Stimulated activated CD8-positive, alpha-beta memory T cell treated with anti-CD3 and anti-CD28 coated beads, Interleukin-7, amount 100 ng/mL, for 48 hours (primary cell): ENCODE results near the gene LRRC40.
A peak's percentile ranks its signal among the peaks of the same experiment; 100 is the strongest.
"Not testable (repeated sequence)": the region's sequence is repeated elsewhere in the genome, so short reads cannot be mapped to it uniquely, and the experiment has no call there.

Source experiments
- DNase-seq, 2 donors: peaks; one replicate each; pipeline ENCODE4 v3.0.0-alpha.2; 2020; ENCODE audit warnings: low read depth in 1 of 2; ENCODE audit errors: extremely low read depth in 1 of 2

Gene LRRC40

DNA sequence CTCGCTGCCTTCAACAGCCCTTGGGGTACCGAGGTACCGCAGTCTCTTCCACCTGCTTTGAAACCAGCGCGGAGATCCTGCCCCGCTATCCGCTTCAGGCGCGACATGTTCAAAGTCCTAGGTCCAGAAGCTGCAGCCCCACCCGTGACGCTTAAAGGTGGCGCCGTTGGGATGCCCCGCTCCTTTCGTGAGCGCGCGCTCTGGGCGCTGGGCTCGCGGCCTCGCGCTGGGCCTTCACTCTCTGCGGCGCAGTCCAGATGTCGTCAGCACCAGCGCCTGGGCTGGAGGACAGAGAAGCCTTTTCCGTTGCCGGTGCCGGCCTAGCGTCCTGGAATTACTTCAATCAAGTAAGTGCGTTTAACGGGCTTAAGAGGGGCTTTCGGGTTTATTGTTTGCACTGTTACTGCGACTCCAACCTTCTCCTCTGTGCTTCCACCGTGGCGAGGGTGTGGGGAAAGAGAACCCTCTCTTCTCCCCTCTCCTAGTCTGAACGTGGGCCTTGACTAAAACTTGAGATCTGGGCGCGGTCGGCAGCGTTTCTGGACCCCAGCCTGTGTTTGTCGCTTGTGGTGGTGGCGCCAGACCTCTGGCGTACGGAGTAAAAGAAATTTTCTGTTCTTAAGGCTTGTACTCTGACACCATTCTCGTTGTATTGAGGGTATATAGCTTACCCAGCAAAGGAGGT lies at the start of gene LRRC40:
TSS of gene LRRC40 (minus strand) at position 146 of the 685 bp plus-strand sequence. CDS start at position 107, 39 bp downstream.
- peak; percentile 91 to 93 for DNase-seq

DNA sequence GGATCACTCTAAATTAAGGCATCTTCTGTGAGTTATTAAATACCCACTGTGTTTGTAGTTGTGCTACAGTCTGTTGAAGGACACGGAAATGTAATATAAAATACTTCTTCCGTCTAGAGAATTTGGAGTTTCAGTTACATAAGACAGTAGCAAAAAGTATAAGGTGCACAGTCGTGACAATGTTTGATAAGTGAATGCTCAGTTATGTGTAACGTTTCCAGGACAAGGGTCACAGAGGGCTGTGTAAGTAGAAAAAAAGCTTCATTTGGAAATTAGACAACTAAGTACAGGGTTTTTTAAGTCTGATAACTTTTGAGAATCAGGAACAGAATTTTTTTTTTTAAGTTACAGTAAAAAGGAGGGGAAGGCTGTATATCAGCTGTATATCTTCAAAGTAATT lies 43.4 kb upstream of the LRRC40 start:
- no peak for DNase-seq

DNA sequence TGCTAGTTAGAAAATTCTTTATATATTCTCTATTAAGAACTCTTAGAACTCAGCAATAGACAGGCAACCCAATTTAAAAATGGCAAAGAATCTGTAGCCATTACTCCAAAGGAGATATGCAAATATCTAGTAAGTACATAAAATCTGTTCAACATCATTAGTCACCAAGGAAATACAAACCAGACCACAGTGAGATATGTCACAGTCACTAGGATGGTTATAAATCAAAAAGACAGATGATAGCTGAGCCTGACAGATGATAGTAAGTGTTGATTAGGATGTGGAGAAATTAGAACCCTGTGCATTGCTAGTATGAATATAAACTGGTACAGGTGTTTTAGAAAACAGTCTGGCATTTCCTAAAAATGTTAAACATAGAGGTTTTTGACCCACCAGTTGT lies 42.4 kb upstream of the LRRC40 start:
- DNase-seq = no peak

DNA sequence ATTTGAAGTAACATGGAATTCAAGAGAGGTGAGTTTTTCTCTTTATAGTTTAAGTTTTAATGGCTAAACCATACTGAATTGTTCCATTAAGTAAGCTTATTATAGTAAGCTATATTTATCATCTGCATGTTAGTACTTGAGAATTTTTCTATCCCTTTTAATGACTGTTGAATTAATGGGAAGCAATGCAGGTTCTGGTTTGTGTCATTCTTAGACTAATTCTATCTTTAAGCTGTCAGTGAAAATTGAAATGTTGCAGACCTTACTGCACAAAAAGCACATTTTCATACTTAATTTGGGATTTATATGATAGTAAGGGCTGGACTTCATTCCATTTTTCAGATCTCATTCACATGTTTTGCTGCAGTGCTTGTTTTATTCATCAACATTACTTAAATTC lies 41.7 kb upstream of the LRRC40 start:
- DNase-seq = no peak

DNA sequence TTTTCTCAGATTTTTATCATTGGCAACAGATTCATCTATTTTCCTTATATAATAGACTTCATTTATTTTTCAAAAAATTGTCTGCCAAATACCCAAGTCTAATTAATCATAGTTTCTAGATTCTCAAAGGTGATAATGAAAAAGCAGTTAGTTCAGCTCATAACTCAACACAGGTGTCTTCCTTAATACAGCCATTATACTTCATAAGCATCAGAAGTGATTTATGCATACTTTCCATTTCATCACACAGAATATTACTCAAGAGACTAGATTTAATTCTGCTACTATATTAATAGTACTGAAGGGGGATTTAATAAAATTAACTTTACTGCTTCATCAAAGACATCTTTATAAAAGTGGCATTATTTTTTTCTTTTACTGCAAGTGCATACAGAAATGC lies 34.6 kb upstream of the LRRC40 start:
- DNase-seq = no peak

DNA sequence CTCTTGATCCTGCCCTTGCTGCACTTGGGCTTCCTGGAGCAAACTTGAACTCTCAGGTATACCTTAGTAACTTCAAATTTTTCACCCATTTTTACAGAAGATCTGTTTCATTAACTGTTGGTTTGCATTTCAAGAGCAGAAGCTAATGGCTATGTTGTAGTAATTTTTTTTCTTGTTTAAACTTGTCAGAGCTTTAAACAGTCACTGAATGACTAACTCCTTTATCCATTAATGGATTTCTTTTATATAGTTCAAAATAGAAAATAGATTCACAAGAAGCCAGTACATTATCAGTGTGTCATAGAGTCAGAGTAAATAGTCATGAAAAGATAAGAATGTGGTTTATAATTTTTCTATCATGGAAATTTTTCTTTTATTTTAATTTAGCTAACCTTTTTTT lies 29.4 kb upstream of the LRRC40 start:
- DNase-seq = no peak

DNA sequence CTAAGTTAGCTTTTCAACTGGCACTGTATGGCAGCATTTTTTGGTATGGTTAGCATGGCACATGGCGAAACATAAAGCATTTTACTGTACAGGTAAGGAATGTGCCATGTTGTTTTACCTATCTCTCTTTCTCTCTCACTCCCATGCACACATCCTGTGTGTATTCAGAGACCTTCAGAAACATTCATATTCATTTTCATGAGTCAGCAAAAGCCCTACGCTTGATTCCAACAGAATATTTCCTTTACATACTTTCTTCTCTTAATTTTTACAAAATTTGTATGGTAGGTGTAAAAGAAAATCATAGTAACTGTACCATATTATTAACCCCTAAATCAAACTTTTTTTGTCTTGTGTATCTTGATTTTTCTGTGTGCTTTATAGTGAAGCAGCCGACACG lies 26.1 kb upstream of the LRRC40 start:
- no peak for DNase-seq

DNA sequence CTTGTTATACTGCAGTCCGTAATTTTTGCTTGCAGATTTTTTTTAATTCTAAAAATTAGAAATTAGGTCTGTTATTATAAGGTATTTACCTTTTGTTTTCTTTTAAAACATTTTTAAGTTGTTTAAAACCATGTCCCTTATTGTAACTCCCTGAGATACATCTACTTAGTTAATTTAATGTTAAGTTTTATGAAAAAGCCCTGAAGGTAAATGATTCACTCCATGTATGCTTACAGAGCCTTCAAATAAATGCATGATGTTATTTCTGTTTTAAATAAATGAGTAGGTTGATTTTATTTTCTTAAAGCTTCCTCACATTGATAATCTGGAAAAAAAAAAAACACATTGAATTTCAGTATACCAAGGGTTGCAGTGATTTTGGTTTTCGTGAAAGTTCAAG lies 23.3 kb upstream of the LRRC40 start:
- DNase-seq = no peak

DNA sequence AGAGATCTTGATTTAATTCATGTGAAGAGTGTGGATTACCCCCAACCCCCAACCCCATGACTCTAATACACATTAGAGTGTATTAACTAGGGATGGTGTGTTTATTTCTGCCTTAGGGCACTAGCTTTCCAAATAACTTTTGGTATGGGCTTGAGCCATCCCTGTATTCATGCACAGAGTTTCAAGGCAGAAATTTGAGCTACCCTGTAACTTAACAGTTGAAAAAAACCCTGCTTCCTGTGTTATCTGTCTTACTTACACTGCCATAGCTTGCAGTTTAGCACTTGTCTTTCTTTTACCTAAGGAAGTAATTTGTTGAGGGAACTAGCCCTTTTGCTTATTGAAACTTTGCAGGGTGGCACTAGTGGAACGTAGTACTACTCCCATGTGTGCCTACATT lies 22.1 kb upstream of the LRRC40 start:
- no peak for DNase-seq

DNA sequence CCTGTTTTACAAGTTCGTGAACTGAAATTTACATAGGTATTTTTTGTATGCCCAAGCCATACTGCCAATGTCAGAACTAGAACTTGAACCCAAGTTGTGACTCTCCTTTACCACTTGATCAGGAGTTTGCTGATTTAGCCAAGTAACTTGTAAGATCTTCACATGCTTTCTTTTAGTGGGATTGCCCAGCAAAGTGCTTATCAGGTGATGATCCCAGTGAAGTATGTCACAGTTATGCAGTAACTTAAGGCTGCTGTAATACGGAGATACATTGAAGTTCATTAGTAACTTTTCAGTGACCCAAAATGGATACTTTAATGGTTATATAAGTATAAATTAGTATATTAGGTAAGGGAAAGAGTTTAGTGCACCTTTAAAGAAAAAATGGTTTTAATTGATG lies 19.6 kb upstream of the LRRC40 start:
- DNase-seq = no peak

DNA sequence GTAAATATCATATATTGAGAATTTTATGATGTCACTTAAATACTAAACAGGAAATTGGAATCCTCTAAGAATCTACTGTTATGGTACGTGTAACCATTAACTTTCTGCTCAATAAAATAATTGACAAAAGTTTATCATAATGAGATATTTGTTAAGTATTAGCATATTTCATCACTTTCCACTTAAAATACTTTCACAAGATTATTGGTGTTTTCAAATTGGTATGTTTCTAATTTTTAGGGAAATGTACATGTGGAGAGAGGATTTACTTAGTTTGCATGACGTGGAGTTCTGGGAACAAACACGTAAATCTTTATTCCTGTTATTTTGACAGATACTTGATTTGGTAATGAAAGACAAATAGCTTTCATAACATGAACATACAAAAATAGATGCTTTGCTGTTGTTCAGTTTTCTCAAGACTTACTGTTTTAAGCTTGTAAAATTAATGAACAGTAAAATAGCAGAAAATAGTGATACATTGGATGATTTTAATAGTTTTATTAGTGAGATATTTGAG lies 17.4 kb upstream of the LRRC40 start:
- DNase-seq = no peak

DNA sequence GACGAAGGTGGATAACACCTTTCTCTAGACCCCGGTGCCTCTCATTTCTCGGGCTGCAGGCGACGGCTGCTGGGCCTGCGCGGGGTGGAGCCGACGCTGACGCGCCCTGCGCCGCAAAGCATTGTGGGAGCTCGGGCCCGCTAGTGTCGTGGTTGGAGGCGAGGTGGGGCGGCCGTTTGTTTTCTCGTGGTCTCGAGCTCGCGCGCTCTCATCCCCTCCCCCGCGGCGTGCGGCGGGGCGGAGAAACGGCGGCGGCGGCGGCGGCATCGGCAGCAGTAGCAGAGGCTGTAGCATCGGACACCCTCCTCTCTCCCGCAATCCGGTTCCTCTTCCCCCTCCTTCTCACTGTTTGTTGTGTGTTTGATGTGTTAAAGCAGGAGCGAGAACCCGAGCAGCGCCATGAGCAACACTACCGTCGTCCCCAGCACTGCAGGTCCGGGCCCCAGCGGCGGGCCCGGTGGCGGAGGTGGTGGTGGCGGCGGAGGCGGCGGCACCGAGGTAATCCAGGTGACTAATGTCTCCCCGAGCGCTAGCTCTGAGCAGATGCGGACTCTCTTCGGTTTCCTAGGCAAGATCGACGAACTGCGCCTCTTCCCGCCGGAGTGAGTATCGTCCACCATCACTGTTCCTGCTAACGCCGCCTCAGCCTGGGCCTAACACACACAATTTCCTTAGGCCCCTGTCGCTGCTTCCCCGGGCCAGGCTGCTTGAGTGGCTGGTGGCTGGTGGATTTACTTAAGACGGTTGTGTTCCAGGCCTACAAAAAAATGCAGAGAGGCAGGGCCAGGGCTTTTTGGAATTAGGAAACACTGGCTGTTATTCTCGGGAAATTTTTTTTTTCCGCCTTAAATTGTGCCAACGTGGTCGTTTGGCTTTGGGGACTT lies 16.1 kb upstream of the LRRC40 start, which contains the start of gene SRSF11:
TSS of gene SRSF11 (plus strand) at position 143 of the 884 bp plus-strand sequence. CDS start at position 400, 257 bp downstream.
- peak; percentile 91 to 95 for DNase-seq

DNA sequence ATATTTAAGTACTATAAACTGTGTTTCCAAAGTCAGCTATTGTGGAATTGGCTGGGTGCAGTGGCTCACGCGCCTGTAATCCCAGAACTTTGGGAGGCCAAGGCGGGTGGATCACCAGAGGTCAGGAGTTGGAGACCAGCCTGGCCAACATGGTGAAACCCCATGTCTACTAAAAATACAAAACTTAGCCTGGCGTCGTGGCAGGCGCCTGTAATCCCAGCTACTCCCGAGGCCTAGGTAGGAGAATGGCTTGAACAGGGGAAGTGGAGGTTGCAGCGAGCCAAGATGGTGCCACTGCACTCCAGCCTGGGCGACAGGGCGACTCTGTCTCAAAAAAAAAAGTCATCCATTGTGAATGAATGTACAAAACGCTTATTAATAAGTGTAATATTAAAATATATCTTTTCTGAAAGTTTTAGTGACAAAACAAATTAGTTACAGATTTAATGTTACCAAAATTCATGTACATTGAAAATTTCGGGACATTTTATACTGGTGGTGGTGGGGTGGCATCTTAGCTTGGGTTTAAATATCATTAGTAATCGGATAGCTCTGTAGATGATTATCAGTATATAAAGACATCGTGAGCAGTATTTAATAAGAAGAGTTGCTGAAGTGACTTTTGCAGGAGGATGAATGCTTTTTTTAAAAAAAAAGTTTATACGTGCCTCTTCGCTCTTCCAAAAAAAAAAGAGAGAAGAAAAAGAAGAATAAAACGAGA lies 15.3 kb upstream of the LRRC40 start:
- no peak for DNase-seq

DNA sequence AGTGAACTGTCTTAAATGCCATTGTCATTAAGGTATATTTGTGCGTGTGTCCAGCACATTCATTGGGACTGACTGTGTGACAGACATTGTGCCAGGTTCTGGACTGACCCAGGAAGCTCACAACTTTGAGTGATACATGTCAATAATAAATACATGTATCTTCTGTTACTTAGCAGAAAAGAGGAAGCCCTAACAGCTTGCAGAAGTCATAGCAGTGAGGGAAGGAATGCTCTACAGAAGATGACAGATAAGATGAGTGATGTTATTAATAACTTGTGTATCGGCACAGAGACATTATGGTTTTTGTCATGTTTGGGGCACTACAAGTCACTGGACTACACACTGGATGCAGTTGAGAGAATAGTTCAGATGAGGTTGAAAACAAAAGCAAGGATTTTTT lies 14.6 kb upstream of the LRRC40 start:
- DNase-seq = no peak

DNA sequence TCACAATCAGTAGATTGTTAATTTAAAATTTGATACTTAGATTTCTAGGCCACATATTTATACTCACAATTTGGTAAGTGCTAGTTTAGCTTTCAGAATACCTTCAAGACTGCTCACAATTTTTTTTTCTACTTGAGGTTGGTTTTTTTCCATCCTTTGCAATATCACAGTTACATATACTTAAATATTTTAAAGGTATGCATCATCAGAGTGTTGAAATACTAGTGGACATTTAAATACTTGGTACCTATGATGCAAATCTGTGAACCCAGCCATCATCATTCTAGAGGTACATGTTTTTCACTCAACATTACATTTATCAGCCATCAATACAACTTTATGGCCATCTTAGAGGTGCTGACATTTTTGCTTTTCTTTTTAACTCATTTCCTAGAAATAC lies 6.2 kb upstream of the LRRC40 start:
- DNase-seq = no peak

DNA sequence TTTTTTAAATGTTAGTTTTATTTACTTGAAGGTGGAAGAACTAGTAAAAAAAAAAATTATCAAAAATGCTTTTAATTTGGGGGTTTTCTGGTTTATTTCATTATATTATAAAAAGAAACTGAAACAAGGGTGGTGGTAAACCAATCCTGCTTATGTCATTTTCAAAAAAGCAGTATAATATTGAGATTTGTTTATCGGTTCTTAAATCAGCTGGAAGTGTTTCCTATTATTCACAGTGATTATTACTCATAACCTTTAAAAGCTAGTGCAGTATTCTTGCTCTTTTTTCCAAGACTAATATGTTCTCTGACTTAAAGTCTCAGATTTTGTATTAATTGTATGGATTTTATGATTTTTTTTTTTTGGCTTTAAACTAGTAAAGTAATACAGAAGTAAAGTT lies 5.4 kb upstream of the LRRC40 start:
- no peak for DNase-seq

DNA sequence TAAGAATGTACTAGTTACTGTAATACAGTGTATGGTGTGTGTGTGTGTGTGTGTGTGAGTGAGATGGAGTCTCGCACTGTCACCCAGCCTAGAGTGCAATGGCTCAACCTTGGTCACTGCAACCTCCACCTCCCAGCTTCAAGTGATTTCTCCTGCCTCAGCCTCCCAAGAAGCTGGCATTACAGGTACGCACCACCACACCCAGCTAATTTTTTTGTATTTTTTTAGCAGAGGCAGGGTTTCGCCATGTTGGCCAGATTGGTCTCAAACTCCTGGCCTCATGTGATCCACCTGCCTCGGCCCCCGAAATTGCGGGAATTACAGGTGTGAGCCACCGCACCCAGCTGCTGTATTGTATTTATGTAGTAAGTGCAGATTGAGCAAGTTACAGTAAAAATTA lies 2.9 kb upstream of the LRRC40 start:
- no peak for DNase-seq

DNA sequence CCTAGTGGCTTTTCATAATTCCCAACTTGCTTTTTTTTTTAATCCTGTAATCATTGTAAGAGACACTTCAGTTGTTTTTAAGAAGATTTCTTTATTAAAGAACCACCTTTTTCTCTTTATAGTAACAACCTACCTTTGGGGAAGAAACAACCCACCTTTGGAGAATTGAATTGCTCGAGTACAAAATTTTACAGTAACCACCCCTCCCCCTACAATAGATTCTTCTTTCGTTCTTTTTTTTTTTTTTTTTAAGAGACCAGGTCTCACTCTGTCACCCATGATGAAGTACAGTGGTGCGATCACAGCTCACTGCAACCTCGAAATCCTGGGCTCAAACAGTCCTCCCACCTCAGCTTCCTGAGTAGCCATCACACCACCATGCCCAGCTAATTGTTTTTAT lies 2.1 kb upstream of the LRRC40 start:
- no peak for DNase-seq

DNA sequence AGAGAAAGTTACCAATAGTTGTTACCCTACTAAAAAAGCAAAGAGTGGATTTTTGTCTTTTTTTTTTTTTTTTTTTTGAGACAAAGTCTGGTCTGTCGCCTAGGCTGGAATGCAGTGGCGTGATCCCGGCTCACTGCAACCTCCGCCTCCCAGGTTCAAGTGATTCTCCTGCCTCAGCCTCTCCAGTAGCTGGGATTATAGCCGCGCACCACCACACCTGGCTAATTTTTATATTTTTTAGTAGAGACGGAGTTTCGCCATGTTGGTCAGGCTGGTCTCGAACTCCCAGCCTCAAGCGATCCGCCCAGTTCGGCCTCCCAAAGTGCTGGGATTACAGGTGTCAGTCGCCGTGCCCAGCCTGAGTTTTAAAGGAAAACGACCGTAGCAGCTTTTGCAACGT lies 1.5 kb upstream of the LRRC40 start:
- not testable (repeated sequence) for DNase-seq

DNA sequence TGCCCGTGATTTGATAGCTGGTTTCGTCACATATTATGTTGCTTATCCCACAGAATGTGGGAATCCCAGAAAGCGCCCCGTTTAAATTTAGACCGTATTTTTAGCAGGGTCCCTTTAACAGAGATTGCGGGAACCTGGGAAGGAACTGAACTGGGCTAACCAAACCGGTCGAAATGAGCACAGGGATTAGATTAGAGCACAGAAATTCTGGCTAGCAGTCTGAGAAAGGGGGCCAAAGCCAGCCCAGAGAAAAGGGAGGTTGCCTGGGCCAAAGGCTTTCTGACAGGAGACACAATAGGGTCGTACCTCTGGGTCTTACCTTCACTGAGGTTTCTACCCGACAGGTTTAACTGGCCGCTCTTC lies 327 bp downstream of the LRRC40 start:
- no peak for DNase-seq

DNA sequence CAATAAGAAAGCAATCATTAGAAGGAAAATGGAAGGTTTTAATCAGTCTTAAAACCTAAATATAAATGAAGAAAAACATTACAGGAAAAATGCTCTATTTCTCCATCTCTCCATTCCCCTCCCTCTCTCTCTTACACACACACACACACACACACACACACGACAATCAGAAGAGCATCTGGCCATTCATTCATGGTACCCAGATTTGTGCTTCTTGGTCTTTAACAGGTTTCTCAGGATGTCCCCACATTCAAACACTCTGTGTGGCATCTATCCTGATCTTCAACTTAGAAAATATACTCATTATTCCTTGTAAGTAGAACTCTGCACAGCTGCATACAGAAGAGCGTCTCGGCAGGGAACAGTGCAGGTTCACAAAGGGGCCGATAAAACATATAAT lies 779 bp downstream of the LRRC40 start:
- no peak for DNase-seq
